Measurements from ENCODE around the gene ZFAND3.

- TF ChIP-seq CTCF (IDR thresholded peaks at IDR 0.05) (no peak), POLR2AphosphoS5 (IDR thresholded peaks at IDR 0.05; ENCODE audit: insufficient read depth in 1 of 2, low read depth in 1 of 2) (no peak), POLR2A (IDR thresholded peaks at IDR 0.05) (no peak)
Observed at GRCh38 chr6:38016824-38017223, 197.3 kb downstream of the ZFAND3 start.
